ENCODE results near the gene SNAPC2.
A peak's percentile ranks its signal among the peaks of the same experiment; 100 is the strongest.

SNAPC2 gene

GRCh38 chr19:7970716-7971448, 50.7 kb downstream of the SNAPC2 start:
- peak; percentile 79 for TF ChIP-seq CTCF (IDR thresholded peaks at IDR 0.05; ENCODE audit: insufficient read depth, low read depth, low read length, missing control alignments)

GRCh38 chr19:7971553-7972520, 51.7 kb downstream of the SNAPC2 start:
- no peak for DNase-seq (ENCODE audit: low read depth)
- H3K4me3 ChIP-seq (ENCODE audit: low read depth, low read length): no peak overlapping the region
- no peak for TF ChIP-seq CTCF (IDR thresholded peaks at IDR 0.05; ENCODE audit: insufficient read depth, low read depth, low read length, missing control alignments)

More at GRCh38 chr19:7970716-7971448, 50.7 kb downstream of the SNAPC2 start:
- no peak overlapping the region for H3K4me3 ChIP-seq (ENCODE audit: low read depth, low read length)
- DNase-seq (ENCODE audit: low read depth): peak; percentile 42
